H1 (cell line): Measurements from ENCODE around the gene PRKAG3. TPM values are rescaled to one million over a fixed set of nuclear protein-coding genes. Genes with fewer than 3 reads are reported as not detected.

ENCODE experiments used
- GABPA ChIP-seq: IDR thresholded peaks from 2 replicates; pipeline ENCODE4 v1.6.1; 2011; ENCODE audit warnings: mild to moderate bottlenecking, low read length, moderate library complexity, borderline replicate concordance; ENCODE audit not compliant: insufficient read depth
- polyA plus RNA-seq, 7 experiments: library from polyadenylated mRNA; depleted of rRNA in 3 of 7; stranded (reverse) in 5 of 7; unstranded in 2 of 7; fragments of >200 nt in 5 of 7; fragments of 200-250 nt in 2 of 7; gene quantifications; 1 replicate in 5 of 7; 2 replicates in 1 of 7; 4 replicates in 1 of 7; pipeline versions ENCODE4 v1.2.1 to v1.2.3, GENCODE V29; 2011 to 2013; ENCODE audit warnings: missing spikeins in 2 of 7, mixed read lengths in 2 of 7
- total RNA-seq: library from RNA; stranded (reverse); fragmentation: NEBNext Ultra II Directional; extraction: Animal tissue kit (Norgen Biotek cat#: 25700); gene quantifications from 2 replicates; pipeline ENCODE4 v1.2.1, GENCODE V29; 2021

Gene PRKAG3
- total and polyA plus RNA-seq, 2 of the 8 experiments (the other 6 are each of a cell fraction or from before 2014, with no cell fraction given): not detected

- no peak for TF ChIP-seq GABPA
Observed at GRCh38 chr2:218802386-218802994, 29.1 kb downstream of the PRKAG3 start (continued).
